ENCODE results near the gene LSMEM2. TPM values are rescaled to one million over a fixed set of nuclear protein-coding genes. Genes with fewer than 3 reads are reported as not detected.
"Not testable (repeated sequence)": the region's sequence is repeated elsewhere in the genome, so short reads cannot be mapped to it uniquely, and the experiment has no call there.

The LSMEM2 gene
- total RNA-seq, 1 donor from 2014 or later, result 17.1 TPM

DNA sequence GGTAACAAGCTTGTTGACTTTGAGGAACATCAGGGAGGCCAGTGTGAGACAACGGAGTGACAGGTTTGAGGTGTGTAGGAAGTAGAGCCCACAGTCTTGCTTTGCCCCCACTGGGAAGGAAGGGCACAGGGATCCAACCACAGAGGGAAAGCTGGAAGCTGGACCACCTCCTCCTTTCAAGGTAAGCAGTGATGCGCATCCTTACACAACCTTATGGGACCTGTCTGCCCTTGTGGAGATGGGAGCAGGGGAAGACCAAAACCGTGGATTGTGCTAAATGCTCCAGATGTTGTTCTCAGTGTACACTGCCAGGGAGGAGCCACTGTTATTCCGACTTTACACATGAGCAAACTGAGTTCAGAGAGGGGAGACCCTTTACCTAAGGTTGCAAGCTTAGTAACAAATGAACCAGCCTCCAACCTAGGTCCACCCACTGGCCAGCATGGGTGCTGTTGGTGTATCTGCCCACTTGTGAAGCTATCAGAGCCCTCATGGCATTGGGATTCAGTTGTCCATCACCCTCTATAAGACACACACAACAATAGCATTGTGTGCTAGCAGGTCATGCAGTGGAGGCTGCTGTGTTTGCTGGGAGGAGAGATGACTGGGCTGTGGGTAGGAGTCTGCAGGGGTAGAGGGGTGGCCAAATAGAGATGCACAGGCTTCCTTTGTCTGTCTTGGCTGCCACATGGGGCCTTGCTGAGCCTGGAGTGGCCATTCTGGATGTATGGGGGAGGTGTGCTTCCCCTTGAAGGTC is 586 bp upstream of the LSMEM2 start:
- DNase-seq, result no peak

DNA sequence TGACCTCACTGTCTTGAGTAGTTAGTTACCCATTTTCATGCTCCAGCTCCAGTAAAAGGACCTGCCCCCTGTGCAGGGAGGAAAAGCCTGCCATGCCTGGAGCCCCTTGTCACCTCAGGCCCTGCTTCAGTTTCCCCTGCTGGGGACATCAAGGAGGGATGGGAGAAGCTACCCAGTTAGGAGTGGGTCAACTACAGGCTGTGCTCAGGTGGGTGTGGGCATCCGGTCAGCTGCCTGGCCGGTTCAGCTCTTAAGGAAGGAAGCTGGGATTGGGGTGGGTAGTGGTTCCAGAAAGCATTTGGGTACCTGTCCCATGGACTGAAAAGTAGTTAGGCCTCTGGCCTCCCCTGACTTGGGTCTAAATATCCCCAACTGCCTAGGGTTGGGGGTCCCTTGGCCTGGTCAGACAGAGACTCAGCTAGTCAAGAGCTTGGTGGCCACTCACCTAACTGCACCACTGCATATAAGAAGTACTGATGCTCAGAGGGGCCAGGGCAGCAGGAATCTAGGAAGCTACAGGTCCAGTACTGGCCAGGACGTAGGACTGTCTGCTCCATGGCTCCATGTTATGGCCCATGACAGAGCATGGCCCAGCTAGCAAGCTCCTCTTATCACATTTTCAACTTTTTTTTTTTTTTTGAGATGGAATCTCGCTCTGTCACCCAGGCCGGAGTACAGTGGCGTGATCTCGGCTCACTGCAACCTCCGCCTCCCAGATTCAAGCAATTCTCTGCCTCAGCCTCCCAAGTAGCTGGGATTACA is 549 bp downstream of the LSMEM2 start:
- DNase-seq, result no peak

DNA sequence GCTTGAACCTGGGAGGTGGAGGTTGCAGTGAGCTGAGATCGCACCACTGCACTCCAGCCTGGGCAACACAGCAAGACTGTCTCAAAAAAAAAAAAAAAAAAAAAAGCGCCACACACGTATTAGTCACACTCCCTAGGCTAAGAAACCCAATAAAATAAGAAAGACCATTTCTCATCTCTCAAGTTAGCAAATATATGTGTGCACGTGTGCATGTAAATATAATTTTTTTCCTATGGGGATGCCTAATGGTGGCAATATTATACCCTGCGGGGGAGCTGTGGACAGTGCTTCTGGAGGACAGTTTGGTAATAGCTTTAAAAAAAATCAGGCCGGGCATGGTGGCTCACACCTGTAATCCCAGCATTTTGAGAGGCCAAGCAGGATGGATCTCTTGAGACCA is 5.2 kb downstream of the LSMEM2 start:
- not testable (repeated sequence) for DNase-seq

DNA sequence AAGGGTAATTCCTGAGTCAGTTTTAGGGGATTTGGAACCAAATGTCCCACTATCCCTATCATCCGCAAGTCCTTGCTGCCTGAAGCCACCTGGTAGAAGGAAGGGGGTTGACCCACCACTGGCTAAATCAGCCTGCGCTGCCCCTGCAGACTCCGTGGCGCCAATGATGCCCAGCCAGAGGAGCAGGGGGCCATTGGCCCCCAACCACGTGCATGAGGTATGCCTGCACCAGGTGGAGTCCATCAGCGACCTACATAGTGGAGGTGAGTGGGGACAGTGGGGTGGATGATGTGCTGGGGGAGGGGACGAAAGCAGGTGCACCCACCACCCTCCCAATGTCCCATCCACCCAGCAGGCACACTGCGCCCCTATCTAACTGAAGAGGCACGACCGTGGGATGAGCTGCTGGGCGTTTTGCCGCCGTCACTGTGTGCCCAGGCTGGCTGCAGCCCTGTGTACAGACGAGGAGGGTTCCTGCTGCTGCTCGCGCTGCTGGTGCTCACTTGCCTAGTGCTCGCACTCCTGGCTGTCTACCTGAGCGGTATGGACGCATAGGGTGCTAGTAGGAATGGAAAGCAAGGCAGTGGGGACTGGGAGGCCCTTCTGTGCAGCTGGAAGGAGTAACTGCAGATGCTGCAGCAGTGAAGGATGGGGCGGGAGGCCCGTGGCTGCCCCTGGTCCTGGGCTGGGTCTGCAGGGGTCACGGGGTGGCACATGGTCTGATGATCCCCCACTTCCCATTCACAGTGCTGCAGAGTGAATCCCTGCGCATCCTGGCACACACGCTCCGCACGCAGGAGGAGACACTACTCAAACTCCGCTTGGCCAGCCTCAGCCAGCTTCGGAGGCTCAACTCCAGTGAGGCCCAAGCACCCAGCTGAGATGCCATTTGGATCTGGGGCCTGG is 7.7 kb downstream of the LSMEM2 start:
- no peak for DNase-seq

DNA sequence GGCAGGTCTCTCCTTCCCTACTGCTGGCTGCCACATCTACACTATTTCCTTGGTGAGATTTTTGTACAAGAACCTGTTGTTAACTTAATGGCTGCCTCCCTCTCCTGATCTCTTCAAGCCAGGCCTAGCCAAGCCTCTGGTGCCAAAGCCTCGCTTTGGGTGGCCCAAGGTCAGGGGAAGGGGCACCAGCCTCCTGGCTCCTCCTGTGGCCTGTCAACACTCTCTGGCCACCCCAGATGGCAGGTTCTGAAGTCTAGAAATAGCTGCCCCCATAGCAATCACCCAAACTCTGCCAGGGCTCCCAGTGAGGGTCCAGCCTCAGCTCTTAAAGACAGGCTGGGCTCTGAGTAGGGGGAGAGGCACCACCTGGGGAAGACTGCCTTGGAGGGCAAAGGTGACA is 8.4 kb downstream of the LSMEM2 start:
- DNase-seq, result no peak

DNA sequence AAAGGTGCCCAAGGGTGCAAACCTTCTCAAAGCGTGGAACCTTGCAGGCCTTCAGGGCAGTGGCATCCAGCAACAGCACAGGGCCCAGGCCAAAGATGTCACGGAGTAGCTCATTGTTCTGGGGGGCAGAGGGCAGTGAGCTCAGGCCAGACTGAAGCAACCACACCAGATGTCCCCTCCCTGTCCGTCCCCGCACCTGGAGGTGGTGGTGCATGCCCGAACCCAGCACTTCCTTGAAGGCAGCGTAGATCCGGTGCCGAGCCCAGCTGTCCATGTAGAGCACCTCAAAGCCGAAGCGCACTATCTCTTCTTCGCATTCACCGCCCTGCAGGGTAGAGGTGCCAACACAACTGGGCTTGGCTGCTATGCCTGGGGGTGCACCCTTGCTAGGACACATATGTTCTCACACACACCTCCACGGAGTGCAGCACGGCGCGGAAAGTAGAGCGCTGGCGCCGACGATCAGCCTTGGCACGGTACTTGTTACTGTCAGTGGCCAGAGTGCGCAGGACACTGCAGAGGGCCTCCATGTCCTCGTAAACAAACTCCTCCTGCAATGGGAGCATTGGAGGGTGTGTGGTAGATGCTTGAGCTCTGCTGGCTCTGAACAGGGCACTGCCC is 9.6 kb downstream of the LSMEM2 start:
- DNase-seq, result no peak

DNA sequence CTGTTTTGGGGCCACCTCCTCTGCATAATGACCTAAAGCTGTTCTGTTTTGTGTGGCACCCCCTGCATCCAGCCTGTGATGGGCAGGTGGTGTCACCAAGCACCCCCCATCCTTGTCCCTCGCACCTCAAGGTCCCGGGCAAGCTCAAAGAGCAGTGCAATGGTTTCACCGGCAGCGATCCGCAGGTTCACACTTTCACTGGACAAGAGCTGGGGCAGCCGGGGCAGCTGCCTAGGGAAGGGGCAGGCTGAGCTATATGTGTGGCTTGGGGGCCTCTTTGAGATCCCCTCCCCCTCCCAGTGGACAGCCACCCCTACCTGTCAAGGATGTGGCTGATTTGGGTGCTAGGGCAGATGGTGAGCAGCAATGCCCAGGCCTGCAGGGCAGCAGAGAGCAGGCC is 10.2 kb downstream of the LSMEM2 start:
- no peak for DNase-seq

DNA sequence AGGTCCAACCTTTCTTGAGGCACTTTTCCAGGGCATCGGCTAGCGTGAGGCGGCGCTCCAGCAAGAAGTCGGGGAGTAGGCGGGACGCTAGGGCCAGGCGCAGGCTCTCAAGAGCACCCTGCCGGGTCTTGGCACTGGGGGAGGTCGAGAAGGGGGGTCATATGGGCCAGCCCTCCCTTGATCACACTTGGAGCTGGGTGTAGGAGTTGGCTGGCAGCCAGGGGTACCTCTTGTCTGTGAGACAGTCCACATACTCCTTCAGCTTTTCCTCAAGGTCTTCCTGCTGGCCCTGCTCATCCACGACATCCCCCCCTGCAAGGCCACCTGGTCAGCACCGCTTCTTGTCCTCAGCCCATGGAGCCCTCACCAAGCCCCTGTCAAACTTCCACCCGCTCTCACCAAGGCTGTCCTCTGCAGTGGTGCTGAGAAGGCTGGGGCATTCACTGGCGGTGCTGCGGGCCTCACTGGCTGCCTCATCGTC is 11.3 kb downstream of the LSMEM2 start:
- no peak for DNase-seq

DNA sequence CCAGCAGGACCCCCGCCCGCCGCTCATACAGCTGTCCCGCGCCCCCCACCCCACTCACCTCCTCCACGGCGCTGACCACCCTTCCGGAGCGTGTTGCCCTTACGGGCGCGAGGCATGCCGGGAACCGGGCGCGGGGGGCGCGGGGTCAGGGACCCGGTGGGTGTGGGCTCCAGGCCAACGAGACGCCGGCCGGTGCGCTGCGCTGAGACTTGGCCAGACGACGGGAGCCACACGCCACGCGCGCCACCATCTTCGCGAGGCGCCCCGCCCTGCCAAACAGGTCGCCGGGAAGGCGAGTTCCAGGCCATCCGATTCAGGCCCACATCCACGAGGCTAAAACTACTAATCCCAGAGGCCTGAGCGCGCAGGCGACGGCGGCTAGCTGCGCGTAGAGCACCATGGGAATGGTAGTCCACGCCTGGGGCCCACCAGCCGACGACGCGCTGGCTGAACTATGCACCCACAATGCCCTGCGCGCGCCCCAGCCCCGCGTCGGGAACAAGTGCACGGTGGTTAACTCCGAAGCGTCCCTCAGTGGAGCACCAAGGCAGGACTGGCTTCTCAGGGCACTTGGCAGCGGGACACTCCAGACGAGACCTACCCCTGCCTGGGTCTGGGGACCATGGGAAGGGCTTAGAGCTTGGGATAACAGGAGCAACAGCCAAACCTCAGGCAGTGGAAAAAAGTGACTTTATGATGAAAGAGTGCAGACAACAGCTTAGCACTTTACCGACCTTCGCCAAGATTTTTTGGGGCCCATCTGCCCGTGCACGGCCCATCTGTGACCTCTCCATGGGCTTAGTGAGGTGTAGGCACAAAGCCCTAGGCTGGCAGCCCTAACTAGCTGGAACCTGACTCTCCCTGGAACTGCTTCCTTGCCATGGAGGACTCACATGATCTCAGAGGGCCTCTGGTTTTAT is 13.5 kb downstream of the LSMEM2 start, which contains the start of gene IFRD2:
TSS of gene IFRD2 (minus strand) at position 271 of the 920 bp plus-strand sequence. CDS start at position 116, 155 bp downstream.
- DNase-seq, result peak; percentile 99

DNA sequence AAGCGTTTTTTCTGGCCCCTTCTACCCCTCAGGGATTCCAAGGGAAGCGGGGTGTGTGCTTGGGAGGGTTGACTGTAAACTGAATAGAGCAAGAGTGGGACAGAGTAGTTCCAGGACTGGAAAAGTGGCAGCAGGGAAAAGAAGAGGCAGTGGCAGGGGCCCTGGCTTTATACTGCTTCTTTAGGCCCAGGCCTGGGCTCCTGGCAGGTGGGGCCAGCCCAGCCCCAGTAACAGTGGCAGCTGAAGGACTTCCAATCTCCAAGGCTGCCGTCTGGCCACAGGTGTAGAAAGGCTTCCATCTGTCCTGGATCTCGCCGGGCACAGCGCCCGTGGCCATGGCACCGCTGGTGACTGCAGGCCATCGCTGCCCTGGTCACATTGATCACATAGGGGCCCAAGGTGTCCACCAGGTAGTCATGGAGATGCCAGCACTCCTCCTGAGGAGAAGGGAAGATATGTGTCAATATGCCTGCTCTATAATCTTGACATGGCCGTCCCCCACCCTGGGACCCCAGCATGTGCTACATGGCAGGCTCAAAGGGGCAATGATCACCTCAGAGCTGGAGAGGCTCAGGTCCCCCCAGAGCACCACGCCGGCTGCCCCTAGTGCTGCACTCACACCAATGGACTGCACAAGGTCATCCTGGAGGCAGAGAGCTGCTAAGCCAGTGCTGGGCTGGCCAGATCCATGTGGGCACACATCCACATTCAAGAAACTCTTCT is 14.4 kb downstream of the LSMEM2 start:
- DNase-seq, result no peak

DNA sequence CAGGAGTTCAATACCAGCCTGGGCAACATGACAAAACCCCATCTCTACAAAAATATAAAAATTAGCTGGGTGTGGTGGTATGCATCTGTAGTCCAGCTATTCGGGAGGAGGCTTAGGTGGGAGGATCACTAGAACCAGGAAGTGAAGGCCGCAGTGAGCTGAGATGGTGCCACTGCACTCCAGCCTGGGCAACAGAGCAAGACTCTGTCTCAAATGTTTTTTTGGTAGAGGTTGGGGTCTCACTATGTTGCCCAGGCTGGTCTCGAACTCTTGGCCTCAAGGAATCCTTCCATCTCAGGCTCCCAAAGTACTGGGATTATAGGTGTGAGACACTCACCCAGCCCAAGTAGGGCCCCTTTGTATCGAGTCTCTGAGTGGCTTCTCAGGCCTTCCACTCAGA is 15.2 kb downstream of the LSMEM2 start:
- DNase-seq, result no peak

DNA sequence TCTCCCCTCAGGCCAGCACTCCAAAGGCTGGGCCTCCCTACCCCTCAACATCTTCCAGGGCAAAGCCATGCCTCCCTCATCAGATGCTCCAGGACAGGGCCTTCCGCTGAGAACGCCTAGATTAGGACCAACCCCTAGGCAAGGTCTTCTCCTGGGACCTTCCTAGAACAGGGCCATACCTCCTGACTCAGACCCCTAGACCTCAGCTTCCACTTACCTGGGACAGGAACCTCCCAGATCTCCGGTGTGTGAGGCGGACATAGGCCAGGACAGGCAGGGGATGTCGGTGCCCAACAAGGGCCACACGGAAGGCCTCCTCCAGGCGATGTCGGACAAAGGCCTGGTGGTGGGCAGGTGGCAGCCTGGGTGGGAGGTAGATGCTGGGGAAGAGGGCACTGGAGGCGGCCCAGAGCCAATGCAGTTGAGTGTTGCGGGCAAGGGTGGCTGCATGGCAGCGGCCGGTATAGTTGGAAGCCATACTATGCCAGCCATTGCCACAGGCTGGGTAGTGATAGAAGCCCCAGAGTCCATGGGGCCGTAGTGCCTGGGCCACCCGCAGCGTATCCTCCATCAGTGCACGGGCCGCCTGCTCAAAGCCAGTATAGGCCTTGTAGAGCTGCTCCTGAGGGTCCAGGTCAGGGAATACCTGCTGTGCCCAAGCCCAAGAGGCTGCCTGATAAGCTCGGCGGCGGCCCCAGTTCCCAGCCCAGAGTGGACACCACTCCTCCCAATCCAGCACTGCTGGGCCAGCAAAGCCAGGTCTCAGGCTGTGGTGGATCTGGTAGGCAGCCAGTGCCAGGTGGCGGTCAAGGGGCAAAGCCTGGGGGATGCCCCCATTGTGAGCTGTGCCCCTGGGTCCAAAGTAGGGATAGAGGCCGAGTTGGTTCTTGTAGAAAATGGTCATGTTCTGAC is 15.9 kb downstream of the LSMEM2 start:
- no peak for DNase-seq

DNA sequence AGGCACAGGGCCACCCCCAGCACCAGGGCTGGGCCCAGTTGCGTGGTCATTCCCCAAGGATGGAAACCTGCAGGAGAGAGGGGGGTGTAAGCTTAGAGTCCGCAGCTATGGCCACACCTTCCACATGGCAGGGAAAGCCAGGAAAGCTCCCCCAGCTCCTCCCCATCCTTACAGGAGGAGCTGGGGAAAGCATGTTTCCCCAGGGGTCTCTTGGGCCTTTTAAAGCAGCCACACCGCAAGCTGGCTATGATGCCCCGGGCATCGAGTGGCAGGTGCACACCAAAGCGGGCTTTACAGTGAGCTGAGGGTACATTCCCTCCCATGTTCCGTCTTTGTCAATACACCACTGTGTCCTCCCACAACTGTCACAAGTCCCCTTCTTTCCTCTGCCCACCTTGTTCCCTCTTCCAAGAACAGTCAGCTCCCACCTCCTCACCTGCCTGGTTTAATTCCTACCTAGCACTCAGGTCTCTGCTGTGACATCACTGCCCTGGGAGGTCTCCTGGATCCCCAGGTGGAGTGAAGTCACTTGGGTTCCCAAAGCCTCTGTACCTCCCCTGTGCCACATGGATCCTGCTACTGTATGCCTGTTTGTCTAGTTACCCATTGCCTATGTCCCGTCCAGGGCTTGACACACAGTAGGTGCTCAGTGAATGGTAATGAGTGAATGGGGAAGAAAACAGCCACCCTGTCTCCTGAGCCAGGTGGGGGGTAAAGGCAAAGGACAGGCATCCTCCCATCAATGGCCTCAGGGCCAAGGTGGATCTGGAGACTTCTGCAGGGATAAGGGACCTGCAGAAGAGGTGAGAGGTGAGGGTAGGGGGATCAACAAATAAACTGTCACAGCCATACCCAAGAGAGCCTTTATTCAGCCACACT is 16.9 kb downstream of the LSMEM2 start:
- no peak for DNase-seq

DNA sequence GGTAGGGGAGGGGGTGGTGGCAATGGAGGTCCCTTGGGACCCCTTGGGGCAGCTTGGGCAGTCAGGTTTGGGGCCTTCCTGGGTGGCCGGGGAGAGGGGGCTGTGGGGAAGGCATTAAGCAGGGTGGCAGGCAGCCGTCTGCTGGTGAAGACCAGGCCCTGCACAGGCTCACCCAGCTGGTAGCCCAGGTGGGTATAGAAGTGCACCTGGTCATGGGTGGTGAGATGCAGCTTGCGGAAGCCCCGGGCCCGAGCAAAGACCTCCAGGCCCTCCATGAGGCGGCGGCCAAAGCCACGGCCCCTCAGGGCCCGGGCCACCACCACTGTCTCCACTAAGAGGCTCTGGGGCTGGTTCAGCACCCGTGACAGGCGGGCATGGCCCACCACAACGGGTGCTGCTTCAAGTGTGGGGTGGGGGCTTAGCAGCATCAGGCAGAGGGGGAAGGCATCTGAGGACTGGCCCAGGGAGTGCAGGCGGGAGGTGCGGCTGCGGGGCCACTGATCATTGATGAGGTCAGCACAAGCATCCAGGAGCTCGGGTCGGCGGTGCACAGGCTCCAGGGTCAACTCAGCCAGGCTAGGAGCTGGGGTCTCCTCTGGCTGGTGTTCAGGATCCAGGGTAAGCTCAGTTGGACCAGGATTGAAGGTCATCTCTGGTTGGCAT is 18.0 kb downstream of the LSMEM2 start:
- DNase-seq, result no peak

DNA sequence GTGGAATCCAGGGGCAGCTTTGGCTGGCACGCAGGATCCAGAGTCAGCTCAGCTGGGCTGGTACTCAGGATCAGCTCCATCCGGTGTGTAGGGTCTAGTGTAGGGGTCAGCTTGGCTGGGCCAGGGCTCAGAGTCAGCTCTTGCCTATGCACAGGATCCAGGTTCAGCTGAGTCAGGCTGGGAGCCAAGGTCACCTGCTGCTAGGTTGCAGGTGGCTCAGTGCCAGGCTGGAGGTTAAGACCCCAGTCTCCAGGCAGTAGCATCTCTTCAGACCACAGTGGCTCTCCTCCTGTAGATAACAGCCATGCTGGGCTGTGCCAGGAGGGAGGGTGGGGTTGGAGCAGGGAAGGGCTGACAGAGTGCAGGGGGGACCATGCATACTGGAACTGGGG is 18.5 kb downstream of the LSMEM2 start:
- DNase-seq, result no peak

DNA sequence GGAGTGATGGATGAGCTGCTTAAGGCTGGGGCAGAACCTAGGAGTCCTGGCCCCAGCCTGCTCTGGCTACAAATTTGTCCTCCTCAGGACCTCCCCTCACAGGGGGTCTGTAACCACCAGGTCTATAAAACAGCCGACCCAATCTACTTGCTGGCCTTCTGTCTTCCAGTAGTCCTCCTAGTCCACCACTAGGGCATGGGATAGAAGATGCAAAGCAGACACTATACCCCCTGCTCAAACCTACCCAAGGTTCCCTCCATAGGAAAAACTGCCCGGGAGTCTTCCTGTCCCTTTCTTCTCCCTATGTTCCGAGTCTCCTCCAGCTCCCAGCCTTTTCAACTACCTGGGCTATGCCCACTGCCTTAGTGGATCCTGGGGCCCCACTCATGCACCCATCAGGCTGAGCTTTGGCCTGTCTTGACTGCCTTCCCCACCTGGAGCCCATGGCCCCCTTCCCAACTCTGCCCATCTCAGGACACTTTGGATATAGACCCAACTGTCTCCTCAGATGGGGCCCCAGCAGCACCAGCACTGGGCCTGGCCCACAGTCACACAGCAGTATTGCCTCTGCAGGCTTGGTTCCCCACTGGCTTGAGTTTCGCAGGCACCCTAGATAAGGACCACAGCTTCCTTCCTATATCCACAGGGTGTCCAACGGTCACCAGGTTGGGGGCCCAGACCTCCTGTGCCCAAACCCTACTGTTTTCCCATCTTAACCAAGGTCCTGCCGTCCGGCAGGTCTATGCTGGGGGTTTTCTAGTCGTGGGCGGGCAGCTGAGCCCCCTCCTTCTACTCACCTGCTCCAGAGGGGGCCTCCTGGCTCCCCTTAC is 19.2 kb downstream of the LSMEM2 start:
- DNase-seq, result no peak

Data from tongue (tissue), 2 donors.